H9 (cell line): Measurements from ENCODE around the gene SLC13A5. TPM values are rescaled to one million over a fixed set of nuclear protein-coding genes. Genes with fewer than 3 reads are reported as not detected.

Experiments used
- DNase-seq: peaks from one replicate; pipeline ENCODE4 v3.0.0-alpha.2; 2017
- H2AFZ ChIP-seq: one replicate; pipeline ENCODE4 v1.6.1; 2013; ENCODE audit warnings: mild to moderate bottlenecking, low read length, control low read depth, moderate library complexity
- H2AK5ac ChIP-seq: 2 replicates; pipeline ENCODE4 v1.6.1; 2013; ENCODE audit warnings: low read length, control low read depth, mixed read lengths; ENCODE audit not compliant: insufficient read length
- H2BK120ac ChIP-seq: one replicate; pipeline ENCODE4 v1.6.1; 2013; ENCODE audit warnings: low read depth, mild to moderate bottlenecking, low read length, control low read depth, inconsistent platforms; ENCODE audit not compliant: poor library complexity, severe bottlenecking
- H2BK12ac ChIP-seq: 2 replicates; pipeline ENCODE4 v1.6.1; 2013; ENCODE audit warnings: low read length, control low read depth, mixed read lengths, low read depth; ENCODE audit not compliant: insufficient read length
- H2BK15ac ChIP-seq: 2 replicates; pipeline ENCODE4 v1.6.1; 2013; ENCODE audit warnings: low read depth, low read length, control low read depth
- H2BK20ac ChIP-seq: one replicate; pipeline ENCODE4 v1.6.1; 2013; ENCODE audit warnings: low read depth, mild to moderate bottlenecking, low read length, control low read depth, inconsistent platforms; ENCODE audit not compliant: poor library complexity, severe bottlenecking
- H2BK5ac ChIP-seq: 2 replicates; pipeline ENCODE4 v1.6.1; 2013; ENCODE audit warnings: low read length, control low read depth, mixed read lengths; ENCODE audit not compliant: insufficient read length
- H3K14ac ChIP-seq: 2 replicates; pipeline ENCODE4 v1.6.1; 2013; ENCODE audit warnings: low read length, control low read depth; ENCODE audit not compliant: insufficient read depth
- H3K18ac ChIP-seq: 2 replicates; pipeline ENCODE4 v1.6.1; 2013; ENCODE audit warnings: low read depth, mild to moderate bottlenecking, mixed read lengths, low read length, control low read depth; ENCODE audit not compliant: insufficient read length
- H3K23ac ChIP-seq: 2 replicates; pipeline ENCODE4 v1.6.1; 2013; ENCODE audit warnings: low read length, control low read depth, mixed read lengths, low read depth; ENCODE audit not compliant: insufficient read length
- H3K23me2 ChIP-seq: 2 replicates; pipeline ENCODE4 v1.6.1; 2013; ENCODE audit warnings: low read depth, mild to moderate bottlenecking, mixed read lengths, low read length, control low read depth; ENCODE audit not compliant: insufficient read length, poor library complexity, severe bottlenecking
- H3K27ac ChIP-seq: 2 replicates; pipeline ENCODE4 v1.5.1; 2013; ENCODE audit warnings: low read length, control low read depth, mixed read lengths, low read depth; ENCODE audit not compliant: insufficient read length
- H3K27me3 ChIP-seq: 2 replicates; pipeline ENCODE4 v1.6.1; 2013; ENCODE audit warnings: low read length, control low read depth, inconsistent platforms; ENCODE audit not compliant: insufficient read depth
- H3K4ac ChIP-seq: 2 replicates; pipeline ENCODE4 v1.6.1; 2013; ENCODE audit warnings: low read depth, mild to moderate bottlenecking, control low read depth, inconsistent platforms, low read length, moderate library complexity
- H3K4me1 ChIP-seq: 2 replicates; pipeline ENCODE4 v1.6.1; 2013; ENCODE audit warnings: low read length, control low read depth, inconsistent platforms; ENCODE audit not compliant: insufficient read depth
- H3K4me2 ChIP-seq: 2 replicates; pipeline ENCODE4 v1.6.1; 2013; ENCODE audit warnings: low read length, control low read depth, mixed read lengths; ENCODE audit not compliant: insufficient read length, insufficient read depth
- H3K56ac ChIP-seq: 2 replicates; pipeline ENCODE4 v1.6.1; 2013; ENCODE audit warnings: low read depth, mild to moderate bottlenecking, mixed read lengths, low read length, control low read depth; ENCODE audit not compliant: insufficient read length
- H3K79me1 ChIP-seq: 2 replicates; pipeline ENCODE4 v1.6.1; 2013; ENCODE audit warnings: low read depth, mild to moderate bottlenecking, moderate library complexity, low read length, control low read depth, inconsistent platforms; ENCODE audit not compliant: insufficient read depth, poor library complexity, severe bottlenecking
- H3K79me2 ChIP-seq: 2 replicates; pipeline ENCODE4 v1.6.1; 2013; ENCODE audit warnings: low read length, control low read depth, inconsistent platforms; ENCODE audit not compliant: insufficient read depth
- H3K9ac ChIP-seq: 2 replicates; pipeline ENCODE4 v1.6.1; 2013; ENCODE audit warnings: low read length, control low read depth, mixed read lengths; ENCODE audit not compliant: insufficient read length; ENCODE audit errors: extremely low read depth
- H3K9me3 ChIP-seq: one replicate; pipeline ENCODE4 v1.6.1; 2013; ENCODE audit warnings: low read depth, low read length, inconsistent platforms; ENCODE audit not compliant: control insufficient read depth
- H3T11ph ChIP-seq: one replicate; pipeline ENCODE4 v1.6.1; 2013; ENCODE audit warnings: mild to moderate bottlenecking, low read length, control low read depth, inconsistent platforms
- H4K20me1 ChIP-seq: one replicate; pipeline ENCODE4 v1.6.1; 2013; ENCODE audit not compliant: control insufficient read depth, insufficient read length, insufficient read depth
- H4K5ac ChIP-seq: 2 replicates; pipeline ENCODE4 v1.6.1; 2013; ENCODE audit warnings: low read depth, mild to moderate bottlenecking, mixed read lengths, low read length, control low read depth; ENCODE audit not compliant: insufficient read length
- H4K8ac ChIP-seq: replicated peaks from 2 replicates; pipeline ENCODE4 v1.6.1; 2013; ENCODE audit warnings: low read length, control low read depth, mixed read lengths, low read depth; ENCODE audit not compliant: insufficient read length
- H4K91ac ChIP-seq: 2 replicates; pipeline ENCODE4 v1.6.1; 2013; ENCODE audit warnings: low read depth, mild to moderate bottlenecking, moderate library complexity, mixed read lengths, low read length, control low read depth; ENCODE audit not compliant: insufficient read length
- H3K27ac Mint-ChIP-seq, 3 experiments: 2 replicates in 2 of 3; 3 replicates in 1 of 3; pipeline ENCODE4 v1.8.0; 2020 to 2021; ENCODE audit warnings: mixed read lengths in 3 of 3, mild to moderate bottlenecking in 1 of 3, moderate library complexity in 1 of 3
- H3K27me3 Mint-ChIP-seq: 2 replicates; pipeline ENCODE4 v1.8.0; 2021; ENCODE audit warnings: low read depth, mild to moderate bottlenecking, moderate library complexity, mixed read lengths
- H3K36me3 Mint-ChIP-seq, 3 experiments: 2 replicates in 2 of 3; 3 replicates in 1 of 3; pipeline ENCODE4 v1.8.0; 2020 to 2021; ENCODE audit warnings: low read depth in 3 of 3, mixed read lengths in 3 of 3; ENCODE audit not compliant: insufficient read depth in 1 of 3
- H3K4me1 Mint-ChIP-seq, 2 experiments: 2 replicates each; pipeline ENCODE4 v1.8.0; 2020; ENCODE audit warnings: mixed read lengths in 2 of 2
- H3K4me3 Mint-ChIP-seq, 2 experiments: 2 replicates in 1 of 2; 3 replicates in 1 of 2; pipeline ENCODE4 v1.8.0; 2020 to 2021; ENCODE audit warnings: mild to moderate bottlenecking in 2 of 2, mixed read lengths in 2 of 2, moderate library complexity in 1 of 2
- H3K9me3 Mint-ChIP-seq, 2 experiments: 2 replicates in 1 of 2; 3 replicates in 1 of 2; pipeline ENCODE4 v1.8.0; 2020; ENCODE audit warnings: mild to moderate bottlenecking in 2 of 2, mixed read lengths in 2 of 2, moderate library complexity in 1 of 2
- CTCF ChIP-seq: fragments of 200-600 bp; sonication (generic); conservative IDR thresholded peaks from 3 replicates; pipeline ENCODE4 v1.8.0; 2021; ENCODE audit warnings: antibody characterized with exemption, mild to moderate bottlenecking
- WGBS: extraction: QIAGEN DNeasy Blood & Tissue Kit; methylation state at CpG from one replicate; pipeline ENCODE4 v1.1.7; 2013; ENCODE audit warnings: missing lambda C conversion rate, low lambda C conversion rate, mixed read lengths; ENCODE audit not compliant: insufficient read length; ENCODE audit errors: extremely low coverage; 5-methylcytosine and 5-hydroxymethylcytosine counted together
- total RNA-seq: library from RNA; stranded (reverse); gene quantifications from 2 replicates; pipeline ENCODE4 v1.2.1, GENCODE V29; 2021

Gene SLC13A5
- total RNA-seq, 1 experiment from 2014 or later = 1.6 TPM

DNA sequence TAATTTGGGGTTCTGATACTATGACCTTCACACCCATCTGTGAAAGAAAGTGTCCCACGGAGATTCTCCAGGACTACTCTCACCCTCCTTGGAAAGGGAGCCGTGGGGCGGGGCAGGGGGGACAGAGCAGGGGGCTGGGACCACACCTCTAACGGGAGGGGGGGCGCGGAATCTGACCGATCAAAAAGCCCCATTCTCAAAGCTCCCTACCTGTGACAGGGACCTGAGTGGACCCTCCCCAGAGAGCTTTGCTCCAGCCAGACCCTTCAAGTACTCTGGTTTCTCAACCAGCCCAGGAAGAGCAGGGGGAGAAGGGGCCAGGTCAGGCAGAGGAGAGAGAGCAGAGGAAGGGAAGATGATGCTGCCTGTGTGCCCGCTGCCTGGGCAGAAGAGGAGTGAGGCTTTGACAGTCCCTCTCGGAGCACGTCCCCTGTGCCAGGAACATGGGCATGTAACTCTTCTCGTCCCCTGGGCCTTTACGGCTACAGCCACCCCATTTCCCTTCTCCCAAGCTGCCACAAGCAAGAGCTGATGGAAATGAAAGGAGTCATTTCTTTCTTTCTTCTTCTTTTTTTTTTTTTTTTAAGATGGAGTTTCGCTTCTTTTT lies 43.4 kb upstream of the SLC13A5 start:
- Histone ChIP-seq H4K8ac (no peak overlapping the region), H3K14ac (no peak overlapping the region), H2BK20ac (no peak overlapping the region), H3T11ph (no peak overlapping the region), H3K79me2 (no peaks in the 10 kb centered on the region), H2BK15ac (no peak overlapping the region), H3K23me2 (no peaks in the 10 kb centered on the region), H4K91ac (no peak overlapping the region), H3K27me3 (no peaks in the 10 kb centered on the region), H2BK12ac (no peak overlapping the region), H2AK5ac (no peak overlapping the region), H3K9ac (no peak overlapping the region), H2AFZ (no peak overlapping the region), H4K5ac (no peak overlapping the region), H3K27ac (no peak overlapping the region), H2BK120ac (no peak overlapping the region), H3K4ac (no peak overlapping the region), H3K9me3 (no peaks in the 10 kb centered on the region), H3K4me1 (peaks cover 9% of the 10 kb centered on the region; the same call in 1 of the 2 replicates), H3K79me1 (no peaks in the 10 kb centered on the region), H3K23ac (no peak overlapping the region), H4K20me1 (no peaks in the 10 kb centered on the region), H3K4me2 (no peak overlapping the region), H3K56ac (no peak overlapping the region), H3K18ac (no peak overlapping the region), H2BK5ac (no peak overlapping the region)
- Mint-ChIP-seq H3K27me3 (peaks cover 2% of the 10 kb centered on the region), H3K4me3 (no peak overlapping the region), H3K27ac (no peak overlapping the region), H3K9me3 (no peaks in the 10 kb centered on the region), H3K36me3 (peaks cover 0 to 2% (median 0%) of the 10 kb centered on the region in 3 experiments; a peak in 1 of 7 replicates), H3K4me1 (peaks cover 40 to 42% of the 10 kb centered on the region in 2 experiments)
- no peak for DNase-seq
- WGBS = no CpG with 5 or more reads among the region's 13 CpGs
- no peak for TF ChIP-seq CTCF
